HepG2 (cell line): ENCODE data around the gene SAA1. TPM values are rescaled to one million over a fixed set of nuclear protein-coding genes. Genes with fewer than 3 reads are reported as not detected.

Source experiments
- ATAC-seq: fragments of 200-7000 bp; cut with Tn5 transposase; 3 replicates; pipeline ENCODE4 v1.9.1; 2020; ENCODE audit warnings: mild to moderate bottlenecking, moderate library complexity
- BruUV-seq: library from RNA; stranded (reverse); fragments of 400-500 nt; replicated peaks from 2 replicates; lab custom pipeline; 2021; lab: Mats Ljungman, UMichigan
- CTCF ChIA-PET: fragments of 300-600 bp; formaldehyde crosslinking; extraction: SDS; loops from one replicate; lab custom pipeline; 2021; ENCODE audit warnings: low total read pairs, inconsistent platforms, low intra/inter-chr PET ratio; lab: Yijun Ruan, JAX
- POLR2A ChIA-PET: fragments of 350-600 bp; sonication (Branson Sonifier 250); formaldehyde crosslinking; loops from one replicate; lab custom pipeline; 2020; ENCODE audit warnings: antibody characterized with exemption, inconsistent platforms; lab: Yijun Ruan, JAX
- DNase-seq: peaks from one replicate; pipeline ENCODE4 v3.0.0-alpha.2; 2015; ENCODE audit warnings: low spot score
- FAIRE-seq: peaks from 3 replicates; lab custom pipeline; 2011; peaks lifted over from hg19 to GRCh38; lab: Jason Lieb, UNC
- H2AFZ ChIP-seq: one replicate; pipeline ENCODE4 v1.6.1; 2011; ENCODE audit warnings: low read length, inconsistent platforms
- H3K27ac ChIP-seq: fragments of 300-600 bp; 3 replicates; pipeline ENCODE4 v1.8.0; 2011; ENCODE audit warnings: mixed run types, mild to moderate bottlenecking, mixed read lengths, low read length, inconsistent platforms; ENCODE audit not compliant: insufficient read depth; ENCODE audit errors: extremely low read length
- H3K27me3 ChIP-seq, 2 experiments: fragments of 200-600 bp in 1 of 2; 2 replicates in 1 of 2; 3 replicates in 1 of 2; pipeline versions ENCODE4 v1.6.0 to v1.8.0; 2011; ENCODE audit warnings: low read length in 2 of 2, mild to moderate bottlenecking in 2 of 2, moderate library complexity in 2 of 2, inconsistent platforms in 1 of 2; ENCODE audit not compliant: insufficient read depth in 2 of 2, control insufficient read depth in 1 of 2
- H3K36me3 ChIP-seq, 2 experiments: fragments of 200-600 bp in 1 of 2; replicated peaks in 1 of 2; 2 replicates in 1 of 2; 3 replicates in 1 of 2; pipeline versions ENCODE4 v1.5.1 to v1.8.0; 2011; ENCODE audit warnings: low read length in 2 of 2, inconsistent platforms in 1 of 2; ENCODE audit not compliant: insufficient read depth in 2 of 2, control insufficient read depth in 1 of 2
- H3K4me1 ChIP-seq: 2 replicates; pipeline ENCODE4 v1.5.1; 2012; ENCODE audit warnings: low read length, inconsistent platforms; ENCODE audit not compliant: insufficient read depth
- H3K4me2 ChIP-seq: 2 replicates; pipeline ENCODE4 v1.6.0; 2011; ENCODE audit warnings: low read depth, low read length, inconsistent platforms
- H3K4me3 ChIP-seq, 3 experiments: fragments of 200-600 bp in 1 of 3; sonication (generic), shearing (Covaris generic) in 1 of 3; replicated peaks in 1 of 3; 2 replicates each; pipeline ENCODE4 v1.5.1; 2011 to 2016; ENCODE audit warnings: low read length in 3 of 3, inconsistent platforms in 2 of 3, low read depth in 2 of 3, mild to moderate bottlenecking in 2 of 3, control low read depth in 1 of 3, mixed read lengths in 1 of 3; ENCODE audit not compliant: insufficient read depth in 1 of 3
- H3K79me2 ChIP-seq: one replicate; pipeline ENCODE4 v1.6.1; 2011; ENCODE audit warnings: low read length, inconsistent platforms; ENCODE audit not compliant: insufficient read depth
- H3K9ac ChIP-seq: 2 replicates; pipeline ENCODE4 v1.6.0; 2011; ENCODE audit warnings: mild to moderate bottlenecking, low read depth, low read length, inconsistent platforms; ENCODE audit not compliant: insufficient read depth
- H3K9me3 ChIP-seq: 2 replicates; pipeline ENCODE4 v1.5.1; 2012; ENCODE audit warnings: mild to moderate bottlenecking, low read length
- H4K20me1 ChIP-seq: 2 replicates; pipeline ENCODE4 v1.6.0; 2011; ENCODE audit warnings: inconsistent platforms, mild to moderate bottlenecking, low read length, moderate library complexity; ENCODE audit not compliant: insufficient read depth
- FOSL2 ChIP-seq: sonication (generic); formaldehyde crosslinking; IDR thresholded peaks from 2 replicates; pipeline ENCODE4 v1.4.0; 2020; ENCODE audit warnings: missing genetic modification reagents
- FOXA1 ChIP-seq, 2 experiments: fragments of 450-650 bp in 1 of 2; sonication (generic) in 1 of 2; formaldehyde crosslinking in 1 of 2; IDR thresholded peaks; 2 replicates each; pipeline versions ENCODE4 v1.4.0 to v1.6.1; 2016 to 2020; ENCODE audit warnings: missing genetic modification reagents in 1 of 2
- FOXM1 ChIP-seq: sonication (generic); formaldehyde crosslinking; IDR thresholded peaks from 2 replicates; pipeline ENCODE4 v1.5.0; 2020; ENCODE audit warnings: missing genetic modification reagents
- GATAD2A ChIP-seq: IDR thresholded peaks from 2 replicates; pipeline ENCODE4 v1.6.1; 2016
- MAFG ChIP-seq: sonication (generic); formaldehyde crosslinking; IDR thresholded peaks from 2 replicates; pipeline ENCODE4 v1.5.1; 2020; ENCODE audit warnings: mild to moderate bottlenecking, missing genetic modification reagents
- MAZ ChIP-seq, 2 experiments: sonication (generic) in 1 of 2; formaldehyde crosslinking in 1 of 2; IDR thresholded peaks; 2 replicates each; pipeline versions ENCODE4 v1.5.0 to v1.6.1; 2012 to 2020; ENCODE audit warnings: low read depth in 2 of 2, mild to moderate bottlenecking in 2 of 2, borderline replicate concordance in 1 of 2, improper control_type of control experiment in 1 of 2, low read length in 1 of 2, missing genetic modification reagents in 1 of 2, moderate library complexity in 1 of 2
- RAD21 ChIP-seq: fragments of 450-650 bp; formaldehyde crosslinking; IDR thresholded peaks from 2 replicates; pipeline ENCODE4 v1.5.0; 2020; ENCODE audit warnings: mild to moderate bottlenecking
- TBX3 ChIP-seq: fragments of 450-650 bp; IDR thresholded peaks from 2 replicates; pipeline ENCODE4 v1.6.1; 2017; ENCODE audit warnings: antibody characterized with exemption, mild to moderate bottlenecking, inconsistent platforms, borderline replicate concordance
- TOE1 ChIP-seq: sonication (generic); formaldehyde crosslinking; IDR thresholded peaks from 2 replicates; pipeline ENCODE4 v1.4.0; 2020; ENCODE audit warnings: mild to moderate bottlenecking, missing genetic modification reagents
- XRCC5 ChIP-seq: fragments of 200-400 bp; formaldehyde crosslinking; optimal IDR thresholded peaks from 2 replicates; pipeline ENCODE3; 2017; ENCODE audit warnings: mild to moderate bottlenecking, low read length
- ZKSCAN5 ChIP-seq: sonication (generic); formaldehyde crosslinking; IDR thresholded peaks from 2 replicates; pipeline ENCODE4 v1.5.1; 2020; ENCODE audit warnings: mild to moderate bottlenecking, missing genetic modification reagents
- ZNF205 ChIP-seq: IDR thresholded peaks from 2 replicates; pipeline ENCODE4 v1.6.1; 2018; ENCODE audit warnings: missing biosample characterization, missing genetic modification reagents
- ZNF253 ChIP-seq: sonication (generic); formaldehyde crosslinking; IDR thresholded peaks from 2 replicates; pipeline ENCODE4 v1.8.0; 2022; ENCODE audit warnings: mild to moderate bottlenecking, missing genetic modification reagents, borderline replicate concordance
- ZNF274 ChIP-seq: sonication (generic); formaldehyde crosslinking; IDR thresholded peaks from 2 replicates; pipeline ENCODE4 v1.5.1; 2020; ENCODE audit warnings: mild to moderate bottlenecking, missing genetic modification reagents
- ZNF569 ChIP-seq: sonication (generic); formaldehyde crosslinking; IDR thresholded peaks from 2 replicates; pipeline ENCODE4 v1.5.0; 2020; ENCODE audit warnings: mild to moderate bottlenecking, missing genetic modification reagents, moderate library complexity, borderline replicate concordance
- WGBS: methylation state at CpG from one replicate; pipeline ENCODE4 v1.1.6; 2017; ENCODE audit warnings: low lambda C conversion rate; 5-methylcytosine and 5-hydroxymethylcytosine counted together
- in situ Hi-C: cut with HindIII; loops from 2 replicates; pipeline ENCODE4 v1.10.0; 2017; ENCODE audit warnings: low pct_unique_long_range_greater_than_20kb; ENCODE audit not compliant: extremely low pct_ligation_motif_present
- intact Hi-C: fragments of 100-400 bp; cut with micrococcal nuclease; formaldehyde crosslinking; loops from one replicate; pipeline ENCODE4 v1.10.0; 2022; ENCODE audit not compliant: unreplicated experiment
- polyA plus RNA-seq, 8 experiments: library from polyadenylated mRNA; depleted of rRNA in 3 of 8; stranded (reverse) in 7 of 8; unstranded in 1 of 8; fragments of >200 nt; fragmentation: Illumina TruSeq in 4 of 8; extraction: Trizol in 4 of 8; gene quantifications; 2 replicates each; pipeline versions ENCODE4 v1.2.1 to v1.2.3, GENCODE V29; 2011 to 2016; ENCODE audit warnings: low read depth in 4 of 8, missing spikeins in 1 of 8, mixed read lengths in 1 of 8; ENCODE audit not compliant: insufficient read depth in 1 of 8
- total RNA-seq, 5 experiments: library from RNA; depleted of rRNA; stranded (reverse); fragments of >200 nt; fragmentation: Illumina TruSeq; extraction: Trizol; gene quantifications; 2 replicates each; pipeline ENCODE4 v1.2.3, GENCODE V29; 2016; ENCODE audit warnings: low read depth in 1 of 5
- TF ChIP-seq, protein P1 (sequence below): IDR thresholded peaks from 2 replicates; pipeline ENCODE4 v1.4.0; 2020; ENCODE audit warnings: mild to moderate bottlenecking, missing genetic modification reagents
- TF ChIP-seq, protein P2 (sequence below): sonication (generic); formaldehyde crosslinking; IDR thresholded peaks from 2 replicates; pipeline ENCODE4 v1.4.0; 2020; ENCODE audit warnings: missing genetic modification reagents

The SAA1 gene
- total and polyA plus RNA-seq, 2 of the 13 experiments (the other 11 are each of a cell fraction or from before 2014, with no cell fraction given) = not detected

DNA sequence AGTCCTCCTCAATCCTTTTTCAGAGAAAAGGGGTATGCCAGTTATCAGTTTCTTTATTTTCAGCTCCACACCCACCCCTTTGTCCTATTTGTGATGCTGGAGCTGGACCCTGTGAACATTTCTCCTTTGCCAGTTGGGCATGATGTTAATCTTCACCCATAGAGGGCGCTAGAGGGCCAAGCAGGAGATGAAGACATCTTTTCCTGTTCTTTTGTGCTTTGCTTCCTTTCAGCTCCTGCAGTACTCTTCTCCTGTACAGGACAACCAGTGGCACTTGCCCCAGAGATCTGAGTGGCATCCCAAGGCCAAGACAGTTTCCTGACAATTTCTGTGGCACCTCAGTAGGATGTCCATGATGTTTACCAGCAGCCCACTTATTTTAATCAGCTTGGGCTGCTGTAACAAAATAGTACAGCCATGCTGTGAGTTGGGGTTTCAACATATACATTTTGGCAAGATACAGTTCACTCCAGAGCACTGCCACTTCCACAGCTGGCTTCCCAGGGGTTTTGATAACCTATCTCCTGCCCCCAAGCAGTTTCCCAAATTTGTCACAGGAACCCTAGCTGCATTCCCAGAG, 22.2 kb upstream of the SAA1 start (continued):
- TF ChIP-seq, protein P1, sequence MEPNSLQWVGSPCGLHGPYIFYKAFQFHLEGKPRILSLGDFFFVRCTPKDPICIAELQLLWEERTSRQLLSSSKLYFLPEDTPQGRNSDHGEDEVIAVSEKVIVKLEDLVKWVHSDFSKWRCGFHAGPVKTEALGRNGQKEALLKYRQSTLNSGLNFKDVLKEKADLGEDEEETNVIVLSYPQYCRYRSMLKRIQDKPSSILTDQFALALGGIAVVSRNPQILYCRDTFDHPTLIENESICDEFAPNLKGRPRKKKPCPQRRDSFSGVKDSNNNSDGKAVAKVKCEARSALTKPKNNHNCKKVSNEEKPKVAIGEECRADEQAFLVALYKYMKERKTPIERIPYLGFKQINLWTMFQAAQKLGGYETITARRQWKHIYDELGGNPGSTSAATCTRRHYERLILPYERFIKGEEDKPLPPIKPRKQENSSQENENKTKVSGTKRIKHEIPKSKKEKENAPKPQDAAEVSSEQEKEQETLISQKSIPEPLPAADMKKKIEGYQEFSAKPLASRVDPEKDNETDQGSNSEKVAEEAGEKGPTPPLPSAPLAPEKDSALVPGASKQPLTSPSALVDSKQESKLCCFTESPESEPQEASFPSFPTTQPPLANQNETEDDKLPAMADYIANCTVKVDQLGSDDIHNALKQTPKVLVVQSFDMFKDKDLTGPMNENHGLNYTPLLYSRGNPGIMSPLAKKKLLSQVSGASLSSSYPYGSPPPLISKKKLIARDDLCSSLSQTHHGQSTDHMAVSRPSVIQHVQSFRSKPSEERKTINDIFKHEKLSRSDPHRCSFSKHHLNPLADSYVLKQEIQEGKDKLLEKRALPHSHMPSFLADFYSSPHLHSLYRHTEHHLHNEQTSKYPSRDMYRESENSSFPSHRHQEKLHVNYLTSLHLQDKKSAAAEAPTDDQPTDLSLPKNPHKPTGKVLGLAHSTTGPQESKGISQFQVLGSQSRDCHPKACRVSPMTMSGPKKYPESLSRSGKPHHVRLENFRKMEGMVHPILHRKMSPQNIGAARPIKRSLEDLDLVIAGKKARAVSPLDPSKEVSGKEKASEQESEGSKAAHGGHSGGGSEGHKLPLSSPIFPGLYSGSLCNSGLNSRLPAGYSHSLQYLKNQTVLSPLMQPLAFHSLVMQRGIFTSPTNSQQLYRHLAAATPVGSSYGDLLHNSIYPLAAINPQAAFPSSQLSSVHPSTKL = 0 out of 2 replicates have a peak, but pooled peaks have one; percentile 17
- TF ChIP-seq RAD21 (CRISPR knock-in tag) = peak; percentile 66
- no peak for TF ChIP-seq TOE1
- 0 out of 2 replicates have a peak, but pooled peaks have one; percentile 36 for TF ChIP-seq ZNF569 (CRISPR knock-in tag)
- peak; percentile 43 for TF ChIP-seq XRCC5
- TF ChIP-seq ZNF253 (CRISPR knock-in tag) = no peak
- TF ChIP-seq GATAD2A = 0 out of 2 replicates have a peak, but pooled peaks have one; percentile 16
- TF ChIP-seq FOXA1 (IDR thresholded peaks at IDR 0.05) = no peak
- TF ChIP-seq FOXA1 (CRISPR knock-in tag; IDR thresholded peaks at IDR 0.05) = no peak
- TF ChIP-seq FOSL2 (CRISPR knock-in tag) = peak; percentile 6; the same call in 1 of the 2 replicates
- no peak for TF ChIP-seq ZKSCAN5 (CRISPR knock-in tag)

DNA sequence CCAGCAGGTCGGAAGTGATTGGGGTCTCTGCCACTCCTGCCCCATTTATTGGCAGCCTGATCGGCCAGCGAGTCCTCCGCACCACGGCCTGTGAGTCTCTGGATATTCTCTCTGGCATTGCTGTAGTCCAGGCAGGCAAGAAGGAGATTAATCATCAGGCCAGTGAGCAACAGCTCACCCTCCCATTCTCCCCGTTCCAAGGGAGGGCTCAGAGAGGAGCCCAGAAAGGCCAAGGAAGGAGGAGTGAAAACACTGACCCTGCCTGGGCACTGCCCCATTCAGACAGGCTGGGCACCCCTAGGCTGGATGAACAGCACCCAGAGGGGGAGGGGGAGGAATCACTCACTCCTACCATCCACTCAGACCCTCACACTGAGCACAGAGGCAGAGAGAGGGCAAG, 20.7 kb upstream of the SAA1 start:
- Histone ChIP-seq H3K4me1 (peaks cover 8% of the 10 kb centered on the region), H3K36me3 (no peaks in the 10 kb centered on the region), H2AFZ (no peak overlapping the region), H3K4me3 (no peak overlapping the region), H3K27ac (no peak overlapping the region), H3K79me2 (no peaks in the 10 kb centered on the region), H3K27me3 (peaks cover 0 to 9% of the 10 kb centered on the region in 2 experiments; a peak in 2 of 5 replicates), H3K4me2 (no peak overlapping the region), H3K9ac (no peak overlapping the region), H3K9me3 (no peaks in the 10 kb centered on the region), H4K20me1 (no peaks in the 10 kb centered on the region)
- FAIRE-seq (no peak), ATAC-seq (no peak; the same call in 2 of the 3 replicates), DNase-seq (no peak)
- 50% methylated on average over 6 of the region's 6 CpGs for WGBS
- intact Hi-C loops = no loop called here
- in situ Hi-C loops = no loop called here
- ChIA-PET CTCF (no interaction called here), POLR2A (no interaction called here)
- no TSS peak for BruUV-seq
- TF ChIP-seq, protein P2, sequence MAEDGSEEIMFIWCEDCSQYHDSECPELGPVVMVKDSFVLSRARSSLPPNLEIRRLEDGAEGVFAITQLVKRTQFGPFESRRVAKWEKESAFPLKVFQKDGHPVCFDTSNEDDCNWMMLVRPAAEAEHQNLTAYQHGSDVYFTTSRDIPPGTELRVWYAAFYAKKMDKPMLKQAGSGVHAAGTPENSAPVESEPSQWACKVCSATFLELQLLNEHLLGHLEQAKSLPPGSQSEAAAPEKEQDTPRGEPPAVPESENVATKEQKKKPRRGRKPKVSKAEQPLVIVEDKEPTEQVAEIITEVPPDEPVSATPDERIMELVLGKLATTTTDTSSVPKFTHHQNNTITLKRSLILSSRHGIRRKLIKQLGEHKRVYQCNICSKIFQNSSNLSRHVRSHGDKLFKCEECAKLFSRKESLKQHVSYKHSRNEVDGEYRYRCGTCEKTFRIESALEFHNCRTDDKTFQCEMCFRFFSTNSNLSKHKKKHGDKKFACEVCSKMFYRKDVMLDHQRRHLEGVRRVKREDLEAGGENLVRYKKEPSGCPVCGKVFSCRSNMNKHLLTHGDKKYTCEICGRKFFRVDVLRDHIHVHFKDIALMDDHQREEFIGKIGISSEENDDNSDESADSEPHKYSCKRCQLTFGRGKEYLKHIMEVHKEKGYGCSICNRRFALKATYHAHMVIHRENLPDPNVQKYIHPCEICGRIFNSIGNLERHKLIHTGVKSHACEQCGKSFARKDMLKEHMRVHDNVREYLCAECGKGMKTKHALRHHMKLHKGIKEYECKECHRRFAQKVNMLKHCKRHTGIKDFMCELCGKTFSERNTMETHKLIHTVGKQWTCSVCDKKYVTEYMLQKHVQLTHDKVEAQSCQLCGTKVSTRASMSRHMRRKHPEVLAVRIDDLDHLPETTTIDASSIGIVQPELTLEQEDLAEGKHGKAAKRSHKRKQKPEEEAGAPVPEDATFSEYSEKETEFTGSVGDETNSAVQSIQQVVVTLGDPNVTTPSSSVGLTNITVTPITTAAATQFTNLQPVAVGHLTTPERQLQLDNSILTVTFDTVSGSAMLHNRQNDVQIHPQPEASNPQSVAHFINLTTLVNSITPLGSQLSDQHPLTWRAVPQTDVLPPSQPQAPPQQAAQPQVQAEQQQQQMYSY (CRISPR knock-in tag) = no peak
- no peak for TF ChIP-seq MAZ (IDR thresholded peaks at IDR 0.05; ENCODE audit: borderline replicate concordance, low read depth, low read length)
- no peak for TF ChIP-seq MAZ (CRISPR knock-in tag; IDR thresholded peaks at IDR 0.05; ENCODE audit: low read depth)
- no peak for TF ChIP-seq TBX3
- TF ChIP-seq ZNF274 (CRISPR knock-in tag) = no peak
- TF ChIP-seq ZNF205 (CRISPR knock-in tag) = no peak
- no peak for TF ChIP-seq FOXM1 (CRISPR knock-in tag)
- TF ChIP-seq MAFG (CRISPR knock-in tag) = no peak
